SK-N-MC (cell line): Measurements from ENCODE around the gene PSMD14.

Experiments used
- EZH2 ChIP-seq: fragments of 200-600 bp; sonication (generic); IDR thresholded peaks from one replicate; pipeline ENCODE4 v1.6.1; 2017; ENCODE audit warnings: antibody characterized with exemption
- FOXP2 ChIP-seq: optimal IDR thresholded peaks from 2 replicates; pipeline ENCODE3; 2011; ENCODE audit warnings: mild to moderate bottlenecking, moderate library complexity; ENCODE audit not compliant: insufficient read depth; ENCODE audit errors: extremely low read length, control extremely low read depth

GRCh38 chr2:161373942-161374341 lies 65.7 kb downstream of the PSMD14 start:
- TF ChIP-seq FOXP2 (no peak), EZH2 (no peak)
